Neural crest cell (in vitro differentiated cells): ENCODE results near the gene ITFG2. TPM values are rescaled to one million over a fixed set of nuclear protein-coding genes. Genes with fewer than 3 reads are reported as not detected.

Experiments used
- DNase-seq: peaks from one replicate; pipeline ENCODE4 v3.0.0; 2021; ENCODE audit warnings: low read depth, mixed read lengths, low spot score
- H3K27ac Mint-ChIP-seq: one replicate; pipeline ENCODE4 v1.8.0; 2021; ENCODE audit warnings: mild to moderate bottlenecking, mixed read lengths; ENCODE audit not compliant: unreplicated experiment
- H3K27me3 Mint-ChIP-seq: 2 replicates; pipeline ENCODE4 v1.8.0; 2021; ENCODE audit warnings: low read depth, mild to moderate bottlenecking, mixed read lengths
- H3K36me3 Mint-ChIP-seq: 2 replicates; pipeline ENCODE4 v1.8.0; 2021; ENCODE audit warnings: low read depth, mild to moderate bottlenecking, mixed read lengths
- H3K4me1 Mint-ChIP-seq: 2 replicates; pipeline ENCODE4 v1.8.0; 2021; ENCODE audit warnings: mixed read lengths
- H3K4me3 Mint-ChIP-seq: one replicate; pipeline ENCODE4 v1.8.0; 2021; ENCODE audit warnings: mild to moderate bottlenecking, mixed read lengths
- H3K9me3 Mint-ChIP-seq: 2 replicates; pipeline ENCODE4 v1.8.0; 2021; ENCODE audit warnings: mixed read lengths
- long read RNA-seq: library from polyadenylated mRNA; unstranded; transcript quantifications from one replicate; pipeline ENCODE4 v2.0.0, GENCODE V29; 2020
- total RNA-seq: library from RNA; stranded (reverse); gene quantifications from 2 replicates; pipeline ENCODE4 v1.2.1, GENCODE V29; 2021
- TF ChIP-seq, protein P1 (sequence below): fragments of 200-600 bp; sonication (generic); conservative IDR thresholded peaks from 2 replicates; pipeline ENCODE4 v1.5.0; 2021; ENCODE audit warnings: antibody characterized with exemption, mild to moderate bottlenecking

ITFG2 gene
- total RNA-seq = 38.8 and 43.5 TPM in 2 replicates
- long read RNA-seq, transcript ITFG2-201 (12 exons, 2,361 nt) = major isoform, 11 of 30 reads
- long read RNA-seq, partial matches to known transcripts = 3 of 30 reads
- long read RNA-seq, other reads (novel, unspliced or antisense) = 14 of 30 reads

DNA sequence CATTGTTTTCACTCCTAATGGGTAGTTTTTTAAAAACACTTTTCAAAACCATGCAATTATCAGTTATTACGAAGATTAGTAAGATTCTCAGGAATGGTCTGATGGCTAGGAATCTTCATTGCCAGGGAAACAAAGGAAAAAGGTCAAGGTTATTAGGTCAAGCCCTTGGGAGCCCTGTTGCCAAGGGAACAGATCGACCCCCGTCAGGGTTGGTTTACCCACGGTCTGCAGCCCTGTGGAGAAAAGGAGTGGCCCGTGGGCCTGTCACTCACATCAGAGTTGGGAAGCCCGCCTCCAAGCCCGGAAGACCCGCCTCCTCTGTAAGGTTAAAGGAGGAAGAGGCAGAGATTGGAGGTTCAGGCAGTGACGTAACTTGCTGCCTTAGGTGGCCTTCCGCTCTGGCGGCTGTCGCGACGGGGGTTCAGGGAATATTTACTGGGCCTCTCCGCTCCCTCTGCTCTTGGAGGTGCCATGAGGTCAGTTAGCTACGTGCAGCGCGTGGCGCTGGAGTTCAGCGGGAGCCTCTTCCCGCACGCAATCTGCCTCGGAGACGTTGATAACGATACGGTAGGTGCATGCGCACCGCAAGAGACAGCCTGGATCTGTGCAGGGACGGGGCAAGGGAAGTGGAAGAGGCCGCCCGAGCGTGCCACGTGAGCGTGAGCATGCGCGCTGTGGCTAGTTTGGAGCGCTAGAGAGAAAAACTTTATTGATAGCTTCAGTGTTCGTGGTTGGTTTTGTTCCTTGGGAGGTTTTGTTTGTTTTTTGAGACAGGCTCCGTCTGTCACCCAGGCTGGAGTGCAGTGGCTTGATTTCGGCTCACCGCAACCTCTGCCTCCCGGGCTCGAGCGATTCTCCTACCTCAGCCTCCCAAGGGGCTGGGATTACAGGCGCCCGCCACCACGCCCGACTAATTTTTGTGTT, at the start of gene ITFG2:
Gene ITFG2 (plus strand): TSS at position 379 of the 924 bp plus-strand sequence. CDS start 93 bp downstream, at position 472.
- TF ChIP-seq, protein P1, sequence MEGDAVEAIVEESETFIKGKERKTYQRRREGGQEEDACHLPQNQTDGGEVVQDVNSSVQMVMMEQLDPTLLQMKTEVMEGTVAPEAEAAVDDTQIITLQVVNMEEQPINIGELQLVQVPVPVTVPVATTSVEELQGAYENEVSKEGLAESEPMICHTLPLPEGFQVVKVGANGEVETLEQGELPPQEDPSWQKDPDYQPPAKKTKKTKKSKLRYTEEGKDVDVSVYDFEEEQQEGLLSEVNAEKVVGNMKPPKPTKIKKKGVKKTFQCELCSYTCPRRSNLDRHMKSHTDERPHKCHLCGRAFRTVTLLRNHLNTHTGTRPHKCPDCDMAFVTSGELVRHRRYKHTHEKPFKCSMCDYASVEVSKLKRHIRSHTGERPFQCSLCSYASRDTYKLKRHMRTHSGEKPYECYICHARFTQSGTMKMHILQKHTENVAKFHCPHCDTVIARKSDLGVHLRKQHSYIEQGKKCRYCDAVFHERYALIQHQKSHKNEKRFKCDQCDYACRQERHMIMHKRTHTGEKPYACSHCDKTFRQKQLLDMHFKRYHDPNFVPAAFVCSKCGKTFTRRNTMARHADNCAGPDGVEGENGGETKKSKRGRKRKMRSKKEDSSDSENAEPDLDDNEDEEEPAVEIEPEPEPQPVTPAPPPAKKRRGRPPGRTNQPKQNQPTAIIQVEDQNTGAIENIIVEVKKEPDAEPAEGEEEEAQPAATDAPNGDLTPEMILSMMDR = no peak
- no peaks in the 10 kb centered on the region for H3K27me3 Mint-ChIP-seq
- H3K9me3 Mint-ChIP-seq = no peaks in the 10 kb centered on the region
- H3K27ac Mint-ChIP-seq = peak within 1 kb of the TSS; percentile 100
- H3K36me3 Mint-ChIP-seq = no peaks in the 10 kb centered on the region
- peaks cover 14% of the 10 kb centered on the region for H3K4me1 Mint-ChIP-seq
- peak within 1 kb of the TSS; percentile 100 for H3K4me3 Mint-ChIP-seq
- DNase-seq = peak; percentile 93

DNA sequence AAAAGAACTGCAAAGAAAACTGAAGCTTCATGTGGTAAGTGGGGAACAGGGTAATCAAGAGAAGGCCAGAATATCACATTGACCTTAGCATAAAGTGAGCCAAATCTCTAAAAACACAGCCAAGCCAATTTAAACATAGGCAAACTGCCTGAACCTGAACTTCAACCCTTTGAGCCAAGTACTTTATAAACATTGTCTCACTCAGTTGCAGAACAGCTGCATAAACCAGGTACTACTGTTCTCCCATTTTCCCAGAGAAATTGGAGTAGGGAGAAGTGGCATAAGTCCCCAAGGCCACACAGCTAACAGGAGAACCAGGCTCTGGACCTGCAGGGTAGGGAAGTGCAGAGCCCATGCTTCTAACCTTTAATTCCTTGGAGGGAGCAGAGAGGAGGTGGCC, 48.1 kb upstream of the ITFG2 start:
- TF ChIP-seq, protein P1 = no peak
- H3K4me3 Mint-ChIP-seq = no peak overlapping the region
- H3K27me3 Mint-ChIP-seq = peaks cover 6% of the 10 kb centered on the region
- no peaks in the 10 kb centered on the region for H3K36me3 Mint-ChIP-seq
- no peak overlapping the region for H3K27ac Mint-ChIP-seq
- no peak for DNase-seq
- no peaks in the 10 kb centered on the region for H3K9me3 Mint-ChIP-seq
- no peaks in the 10 kb centered on the region for H3K4me1 Mint-ChIP-seq

DNA sequence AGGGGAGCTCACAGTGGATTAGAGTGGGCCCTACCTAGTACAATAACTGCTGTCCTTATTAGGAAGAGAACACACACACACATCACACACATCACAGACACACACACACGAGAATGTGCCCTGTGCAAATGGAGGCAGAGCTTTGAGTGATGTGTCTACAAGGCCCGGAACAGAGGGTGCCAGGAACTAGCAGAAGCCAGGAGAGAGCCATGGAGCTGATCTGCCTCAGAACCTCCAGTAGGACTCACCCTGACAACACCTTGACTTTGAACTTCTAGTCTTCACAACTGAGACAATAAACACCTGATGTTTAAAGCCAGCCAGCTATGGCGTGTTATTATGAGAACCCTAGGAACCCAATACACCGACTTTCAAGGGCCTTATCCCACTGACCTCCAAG, 47.4 kb upstream of the ITFG2 start:
- TF ChIP-seq, protein P1 = no peak
- Mint-ChIP-seq H3K4me1 (no peaks in the 10 kb centered on the region), H3K4me3 (no peak overlapping the region), H3K27ac (no peak overlapping the region), H3K27me3 (peaks cover 3% of the 10 kb centered on the region), H3K36me3 (no peaks in the 10 kb centered on the region), H3K9me3 (no peaks in the 10 kb centered on the region)
- DNase-seq = no peak

DNA sequence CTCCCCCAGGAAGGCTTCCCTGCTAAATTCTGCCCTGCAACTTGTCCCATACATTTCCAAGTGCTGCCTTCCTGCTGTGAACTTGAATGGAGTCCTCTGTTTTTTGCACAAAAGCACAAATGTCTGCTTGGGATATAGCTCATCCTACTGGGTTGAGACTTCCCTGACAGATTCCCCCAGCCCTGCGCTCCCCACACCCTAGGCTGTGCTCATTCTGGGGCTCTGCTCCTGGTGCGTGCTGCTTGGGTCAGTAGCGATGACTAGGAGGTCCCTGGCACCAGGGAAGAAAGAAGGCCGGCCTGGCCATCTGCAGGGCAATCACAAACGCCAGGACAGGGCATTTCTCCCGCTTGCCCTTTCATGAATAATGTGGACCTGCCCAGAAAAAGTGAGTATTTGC, 46.9 kb upstream of the ITFG2 start:
- DNase-seq = no peak
- Mint-ChIP-seq H3K4me3 (no peak overlapping the region), H3K9me3 (peaks cover 3% of the 10 kb centered on the region), H3K27ac (no peak overlapping the region), H3K4me1 (peaks cover 4% of the 10 kb centered on the region), H3K36me3 (no peaks in the 10 kb centered on the region), H3K27me3 (peaks cover 3% of the 10 kb centered on the region)
- TF ChIP-seq, protein P1 = no peak

DNA sequence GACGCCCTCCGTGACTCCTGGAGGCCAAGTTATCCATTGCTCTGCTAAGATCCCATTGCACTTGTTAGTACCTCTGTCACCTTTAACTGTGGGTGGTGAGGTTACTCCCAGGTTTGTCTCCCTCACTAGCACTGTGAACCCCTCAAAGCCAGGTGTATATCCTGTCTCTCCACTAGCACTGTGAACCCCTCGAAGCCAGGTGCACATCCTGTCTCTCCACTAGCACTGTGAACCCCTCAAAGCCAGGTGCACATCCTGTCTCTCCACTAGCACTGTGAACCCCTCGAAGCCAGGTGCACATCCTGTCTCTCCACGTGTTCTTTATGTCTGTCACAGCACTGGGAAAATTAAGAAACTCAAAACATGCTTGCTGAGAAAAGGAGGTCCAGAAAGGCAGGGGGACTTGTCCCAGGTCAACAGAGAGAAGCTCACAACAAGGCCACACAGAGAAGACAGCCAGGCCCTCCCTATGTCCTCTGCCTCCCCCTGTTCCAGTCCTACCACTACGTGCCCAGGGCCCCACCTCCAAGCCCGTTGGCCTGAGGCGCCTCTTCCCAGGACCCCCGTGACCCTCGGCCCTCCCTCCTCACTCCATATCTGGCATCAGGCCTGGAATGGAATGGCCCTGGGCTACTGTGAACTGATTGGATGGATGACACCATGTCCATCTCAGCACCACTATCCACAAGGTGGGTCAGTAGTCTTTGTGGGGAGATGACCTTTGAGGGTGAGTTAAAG, 44.1 kb upstream of the ITFG2 start:
- no peak for DNase-seq
- Mint-ChIP-seq H3K4me3 (no peak overlapping the region), H3K4me1 (peaks cover 4% of the 10 kb centered on the region), H3K27ac (no peak overlapping the region), H3K27me3 (peaks cover under 1% of the 10 kb centered on the region), H3K9me3 (peaks cover 4% of the 10 kb centered on the region), H3K36me3 (no peaks in the 10 kb centered on the region)
- TF ChIP-seq, protein P1 = no peak
